B cell (primary cell): ENCODE results near the gene SNX24.

Source experiments
- EZH2 ChIP-seq: IDR thresholded peaks from 2 replicates; pipeline ENCODE4 v1.6.1; 2012; ENCODE audit warnings: borderline replicate concordance, low read depth, mild to moderate bottlenecking, moderate library complexity, low read length; ENCODE audit not compliant: insufficient read depth, poor library complexity, severe bottlenecking
- TF ChIP-seq, protein P1 (sequence below): fragments of 200-600 bp; IDR thresholded peaks from one replicate; pipeline ENCODE4 v1.8.0; 2022; ENCODE audit warnings: antibody characterized with exemption, mild to moderate bottlenecking

DNA sequence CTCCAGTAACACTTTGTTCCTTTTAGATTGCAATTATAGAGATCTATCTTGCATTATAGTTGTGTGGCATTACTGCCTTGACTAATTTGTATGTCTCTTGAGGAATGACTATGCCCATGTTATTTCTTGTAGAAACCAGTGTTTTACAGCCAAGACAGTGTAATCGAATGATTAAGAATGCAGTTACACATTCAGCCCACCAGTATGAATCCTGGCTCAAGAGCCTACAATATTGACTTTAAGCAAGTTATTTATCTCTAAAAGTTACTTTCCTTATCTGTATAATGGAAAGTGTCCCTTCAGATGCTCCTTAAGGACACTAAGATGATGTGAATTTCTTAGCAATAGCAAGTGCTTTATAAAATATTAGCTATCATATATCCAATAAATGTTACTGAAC is 9.7 kb upstream of the SNX24 start:
- TF ChIP-seq, protein P1, sequence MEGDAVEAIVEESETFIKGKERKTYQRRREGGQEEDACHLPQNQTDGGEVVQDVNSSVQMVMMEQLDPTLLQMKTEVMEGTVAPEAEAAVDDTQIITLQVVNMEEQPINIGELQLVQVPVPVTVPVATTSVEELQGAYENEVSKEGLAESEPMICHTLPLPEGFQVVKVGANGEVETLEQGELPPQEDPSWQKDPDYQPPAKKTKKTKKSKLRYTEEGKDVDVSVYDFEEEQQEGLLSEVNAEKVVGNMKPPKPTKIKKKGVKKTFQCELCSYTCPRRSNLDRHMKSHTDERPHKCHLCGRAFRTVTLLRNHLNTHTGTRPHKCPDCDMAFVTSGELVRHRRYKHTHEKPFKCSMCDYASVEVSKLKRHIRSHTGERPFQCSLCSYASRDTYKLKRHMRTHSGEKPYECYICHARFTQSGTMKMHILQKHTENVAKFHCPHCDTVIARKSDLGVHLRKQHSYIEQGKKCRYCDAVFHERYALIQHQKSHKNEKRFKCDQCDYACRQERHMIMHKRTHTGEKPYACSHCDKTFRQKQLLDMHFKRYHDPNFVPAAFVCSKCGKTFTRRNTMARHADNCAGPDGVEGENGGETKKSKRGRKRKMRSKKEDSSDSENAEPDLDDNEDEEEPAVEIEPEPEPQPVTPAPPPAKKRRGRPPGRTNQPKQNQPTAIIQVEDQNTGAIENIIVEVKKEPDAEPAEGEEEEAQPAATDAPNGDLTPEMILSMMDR, result no peak
- TF ChIP-seq EZH2, result no peak
